Measurements from ENCODE around the gene SYT1. TPM values are rescaled to one million over a fixed set of nuclear protein-coding genes. Genes with fewer than 3 reads are reported as not detected.

SYT1 gene
- total RNA-seq, 1 donor from 2014 or later = 33.2 TPM

GRCh38 chr12:79168687-79169086 is 304.1 kb downstream of the SYT1 start:
- Histone ChIP-seq H3K4me2 (ENCODE audit: low read length) (no peak overlapping the region), H3K9ac (ENCODE audit: low read length) (no peak overlapping the region), H3K27me3 (ENCODE audit: insufficient read depth, low read length) (no peaks in the 10 kb centered on the region), H3K9me3 (ENCODE audit: insufficient read depth, low read depth, low read length) (no peaks in the 10 kb centered on the region), H3K36me3 (ENCODE audit: insufficient read depth, low read length) (no peaks in the 10 kb centered on the region), H2AFZ (ENCODE audit: low read depth, low read length) (no peak overlapping the region), H3K27ac (ENCODE audit: low read depth, low read length) (no peak overlapping the region), H3K4me3 (ENCODE audit: insufficient read depth, low read depth, low read length) (no peak overlapping the region), H3K4me1 (ENCODE audit: insufficient read depth, low read length) (no peaks in the 10 kb centered on the region), H3K79me2 (ENCODE audit: insufficient read depth, low read length) (no peaks in the 10 kb centered on the region), H4K20me1 (ENCODE audit: insufficient read depth, low read length) (no peaks in the 10 kb centered on the region)
- H3K27ac Mint-ChIP-seq (ENCODE audit: unreplicated experiment) = no peak overlapping the region
- no peak for DNase-seq (ENCODE audit: low read depth)
- H3K9me3 Mint-ChIP-seq (ENCODE audit: unreplicated experiment) = no peaks in the 10 kb centered on the region
- H3K4me1 Mint-ChIP-seq (ENCODE audit: low read depth, unreplicated experiment) = no peaks in the 10 kb centered on the region
- H3K36me3 Mint-ChIP-seq (ENCODE audit: low read depth, unreplicated experiment) = peaks cover 5% of the 10 kb centered on the region
- H3K4me3 Mint-ChIP-seq (ENCODE audit: unreplicated experiment) = no peak overlapping the region
- TF ChIP-seq CTCF (IDR thresholded peaks at IDR 0.05; ENCODE audit: insufficient read depth, low read depth, low read length) (no peak), EZH2 (IDR thresholded peaks at IDR 0.05; ENCODE audit: insufficient read depth, low read length) (no peak)
- no peaks in the 10 kb centered on the region for H3K27me3 Mint-ChIP-seq (ENCODE audit: low read depth, unreplicated experiment)
- no peak for FAIRE-seq

- Histone ChIP-seq H3K4me3 (ENCODE audit: insufficient read depth, low read depth, low read length) (no peak overlapping the region), H3K27me3 (ENCODE audit: insufficient read depth, low read length) (no peaks in the 10 kb centered on the region), H3K4me1 (ENCODE audit: insufficient read depth, low read length) (no peaks in the 10 kb centered on the region), H3K36me3 (ENCODE audit: insufficient read depth, low read length) (no peaks in the 10 kb centered on the region), H3K4me2 (ENCODE audit: low read length) (no peak overlapping the region), H2AFZ (ENCODE audit: low read depth, low read length) (no peak overlapping the region), H3K79me2 (ENCODE audit: insufficient read depth, low read length) (no peaks in the 10 kb centered on the region), H3K9me3 (ENCODE audit: insufficient read depth, low read depth, low read length) (no peaks in the 10 kb centered on the region), H4K20me1 (ENCODE audit: insufficient read depth, low read length) (no peaks in the 10 kb centered on the region), H3K9ac (ENCODE audit: low read length) (no peak overlapping the region), H3K27ac (ENCODE audit: low read depth, low read length) (no peak overlapping the region)
- H3K9me3 Mint-ChIP-seq (ENCODE audit: unreplicated experiment) = no peaks in the 10 kb centered on the region
- H3K27ac Mint-ChIP-seq (ENCODE audit: unreplicated experiment) = no peak overlapping the region
- no peaks in the 10 kb centered on the region for H3K4me1 Mint-ChIP-seq (ENCODE audit: low read depth, unreplicated experiment)
- DNase-seq (ENCODE audit: low read depth) (peak; percentile 62), FAIRE-seq (no peak)
- H3K4me3 Mint-ChIP-seq (ENCODE audit: unreplicated experiment) = no peak overlapping the region
- peak; percentile 42 for TF ChIP-seq CTCF (IDR thresholded peaks at IDR 0.05; ENCODE audit: insufficient read depth, low read depth, low read length)
- no peak for TF ChIP-seq EZH2 (IDR thresholded peaks at IDR 0.05; ENCODE audit: insufficient read depth, low read length)
- no peaks in the 10 kb centered on the region for H3K27me3 Mint-ChIP-seq (ENCODE audit: low read depth, unreplicated experiment)
- H3K36me3 Mint-ChIP-seq (ENCODE audit: low read depth, unreplicated experiment) = peaks cover 3% of the 10 kb centered on the region
These were observed 310.1 kb downstream of the SYT1 start for GRCh38 chr12:79174626-79175025.

- Histone ChIP-seq H4K20me1 (ENCODE audit: insufficient read depth, low read length) (no peaks in the 10 kb centered on the region), H3K4me3 (ENCODE audit: insufficient read depth, low read depth, low read length) (no peak overlapping the region), H3K36me3 (ENCODE audit: insufficient read depth, low read length) (no peaks in the 10 kb centered on the region), H3K27ac (ENCODE audit: low read depth, low read length) (no peak overlapping the region), H3K4me1 (ENCODE audit: insufficient read depth, low read length) (no peaks in the 10 kb centered on the region), H2AFZ (ENCODE audit: low read depth, low read length) (no peak overlapping the region), H3K9me3 (ENCODE audit: insufficient read depth, low read depth, low read length) (no peaks in the 10 kb centered on the region), H3K27me3 (ENCODE audit: insufficient read depth, low read length) (no peaks in the 10 kb centered on the region), H3K9ac (ENCODE audit: low read length) (no peak overlapping the region), H3K4me2 (ENCODE audit: low read length) (no peak overlapping the region), H3K79me2 (ENCODE audit: insufficient read depth, low read length) (no peaks in the 10 kb centered on the region)
- H3K27ac Mint-ChIP-seq (ENCODE audit: unreplicated experiment) = no peak overlapping the region
- no peak overlapping the region for H3K4me3 Mint-ChIP-seq (ENCODE audit: unreplicated experiment)
- DNase-seq (ENCODE audit: low read depth) (no peak), FAIRE-seq (no peak)
- H3K4me1 Mint-ChIP-seq (ENCODE audit: low read depth, unreplicated experiment) = no peaks in the 10 kb centered on the region
- no peak for TF ChIP-seq EZH2 (IDR thresholded peaks at IDR 0.05; ENCODE audit: insufficient read depth, low read length)
- no peak for TF ChIP-seq CTCF (IDR thresholded peaks at IDR 0.05; ENCODE audit: insufficient read depth, low read depth, low read length)
- H3K27me3 Mint-ChIP-seq (ENCODE audit: low read depth, unreplicated experiment) = no peaks in the 10 kb centered on the region
- no peaks in the 10 kb centered on the region for H3K9me3 Mint-ChIP-seq (ENCODE audit: unreplicated experiment)
- H3K36me3 Mint-ChIP-seq (ENCODE audit: low read depth, unreplicated experiment) = peaks cover 2% of the 10 kb centered on the region
These were observed 318.4 kb downstream of the SYT1 start for GRCh38 chr12:79183003-79183402.

Data from astrocyte (in vitro differentiated cells and primary cell).